Stimulated activated naive CD4-positive, alpha-beta T cell treated with Interleukin-2 at 50 U/mL for 16 hours (primary cell): ENCODE measurements around the gene CIITA.
A peak's percentile ranks its signal among the peaks of the same experiment; 100 is the strongest.

Experiments
- DNase-seq: peaks from one replicate; lab custom pipeline; 2025; lab: John Stamatoyannopoulos, UW

The CIITA gene

GRCh38 chr16:10852286-10852685 lies 24.7 kb upstream of the CIITA start:
- no peak for DNase-seq

GRCh38 chr16:10852948-10853347 lies 24.1 kb upstream of the CIITA start:
- DNase-seq: no peak

GRCh38 chr16:10856042-10856441 lies 21.0 kb upstream of the CIITA start:
- DNase-seq: no peak

- DNase-seq: no peak
Measured at GRCh38 chr16:10858203-10858602, 18.8 kb upstream of the CIITA start.

GRCh38 chr16:10859020-10859419 lies 18.0 kb upstream of the CIITA start:
- DNase-seq: no peak

- no peak for DNase-seq
Measured at GRCh38 chr16:10859658-10860057, 17.3 kb upstream of the CIITA start.

- no peak for DNase-seq
Measured at GRCh38 chr16:10862438-10862837, 14.6 kb upstream of the CIITA start.

GRCh38 chr16:10865991-10866966 lies 10.7 kb upstream of the CIITA start:
- DNase-seq: no peak

- no peak for DNase-seq
Measured at GRCh38 chr16:10867199-10867598, 9.8 kb upstream of the CIITA start.

GRCh38 chr16:10868104-10868595 lies 8.9 kb upstream of the CIITA start:
- no peak for DNase-seq

GRCh38 chr16:10868596-10869469 lies 8.2 kb upstream of the CIITA start:
- DNase-seq: no peak

GRCh38 chr16:10870137-10870776 lies 6.7 kb upstream of the CIITA start:
- no peak for DNase-seq

- DNase-seq: no peak
Measured at GRCh38 chr16:10870808-10871156, 6.2 kb upstream of the CIITA start.

GRCh38 chr16:10871157-10871991 lies 5.6 kb upstream of the CIITA start:
- DNase-seq: peak; percentile 49

GRCh38 chr16:10876315-10876714 lies 687 bp upstream of the CIITA start:
- DNase-seq: no peak

GRCh38 chr16:10877472-10877946 lies 507 bp downstream of the CIITA start:
- no peak for DNase-seq

GRCh38 chr16:10878328-10878643 lies 1.3 kb downstream of the CIITA start:
- DNase-seq: no peak

- DNase-seq: no peak
Measured at GRCh38 chr16:10878644-10879501, 1.9 kb downstream of the CIITA start.

GRCh38 chr16:10879681-10880589 lies 2.9 kb downstream of the CIITA start:
- DNase-seq: no peak
